ENCODE measurements around the gene PDE4B. TPM values are rescaled to one million over a fixed set of nuclear protein-coding genes. Genes with fewer than 3 reads are reported as not detected.

PDE4B gene
- total and polyA plus RNA-seq, 3 experiments from 2014 or later: 29.7 to 34.5 (median 31.4) TPM

DNA sequence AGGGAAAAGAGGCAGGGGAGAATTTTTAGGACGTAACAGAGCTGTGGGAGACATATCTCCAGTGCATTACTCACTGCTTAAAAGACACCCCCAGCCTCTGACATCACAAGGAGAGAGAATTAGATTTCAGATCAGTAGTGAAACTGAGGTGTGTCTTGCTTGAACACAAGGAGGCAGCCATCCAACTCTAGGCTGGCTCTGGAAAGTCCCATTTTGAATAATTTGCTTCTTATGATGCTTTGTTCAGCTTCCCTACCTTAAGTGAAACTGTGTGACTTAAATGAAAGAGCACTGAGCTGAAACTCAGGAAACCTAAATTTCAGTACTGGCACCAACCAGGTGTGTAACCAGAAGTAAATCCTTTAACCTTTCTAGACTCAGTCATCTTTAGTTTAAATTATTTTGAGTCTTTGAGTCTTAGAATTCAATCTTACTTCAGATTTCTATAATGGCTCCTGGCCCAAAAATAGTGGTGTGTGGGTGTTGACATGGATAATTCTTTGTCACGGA is 489.7 kb downstream of the PDE4B start:
- H3K4me3 Mint-ChIP-seq: peak overlapping the region in 3 of 7 donors; percentile 2 to 18 (median 6)
- ChIA-PET POLR2A (interaction anchor here (0.7 to 1.5 kb wide), 2 partner anchors 18 to 31 kb away, joined by 3 to 4 read pairs; no protein-coding TSS in a partner anchor), CTCF (interaction anchor here (0.5 to 3.7 kb wide), 14 partner anchors 10 to 1458 kb away, joined by 3 to 33 read pairs (median 3); no protein-coding TSS in a partner anchor)
- H3K36me3 Mint-ChIP-seq: no peaks in the 10 kb centered on the region
- H3K36me3 ChIP-seq (ENCODE audit: insufficient read depth, low read length): no peaks in the 10 kb centered on the region
- H3K27ac Mint-ChIP-seq: peak overlapping the region; percentile 50 to 90 (median 86)
- no peaks in the 10 kb centered on the region for H3K9me3 ChIP-seq (ENCODE audit: low read length)
- H3K4me1 Mint-ChIP-seq: peaks cover 70 to 95% (median 94%) of the 10 kb centered on the region in 3 donors
- no peak overlapping the region for H3K4me3 ChIP-seq (ENCODE audit: low read length)
- H3K27me3 Mint-ChIP-seq: no peaks in the 10 kb centered on the region
- H3K27ac ChIP-seq (ENCODE audit: low read depth, low read length): no peak overlapping the region
- H3K27me3 ChIP-seq (ENCODE audit: insufficient read depth, low read length, poor library complexity, severe bottlenecking): no peaks in the 10 kb centered on the region
- peaks cover 72% of the 10 kb centered on the region for H3K4me1 ChIP-seq (ENCODE audit: insufficient read depth, low read length)
- no peaks in the 10 kb centered on the region for H3K9me3 Mint-ChIP-seq
- DNase-seq: peak; percentile 12 to 76 (median 57)

DNA sequence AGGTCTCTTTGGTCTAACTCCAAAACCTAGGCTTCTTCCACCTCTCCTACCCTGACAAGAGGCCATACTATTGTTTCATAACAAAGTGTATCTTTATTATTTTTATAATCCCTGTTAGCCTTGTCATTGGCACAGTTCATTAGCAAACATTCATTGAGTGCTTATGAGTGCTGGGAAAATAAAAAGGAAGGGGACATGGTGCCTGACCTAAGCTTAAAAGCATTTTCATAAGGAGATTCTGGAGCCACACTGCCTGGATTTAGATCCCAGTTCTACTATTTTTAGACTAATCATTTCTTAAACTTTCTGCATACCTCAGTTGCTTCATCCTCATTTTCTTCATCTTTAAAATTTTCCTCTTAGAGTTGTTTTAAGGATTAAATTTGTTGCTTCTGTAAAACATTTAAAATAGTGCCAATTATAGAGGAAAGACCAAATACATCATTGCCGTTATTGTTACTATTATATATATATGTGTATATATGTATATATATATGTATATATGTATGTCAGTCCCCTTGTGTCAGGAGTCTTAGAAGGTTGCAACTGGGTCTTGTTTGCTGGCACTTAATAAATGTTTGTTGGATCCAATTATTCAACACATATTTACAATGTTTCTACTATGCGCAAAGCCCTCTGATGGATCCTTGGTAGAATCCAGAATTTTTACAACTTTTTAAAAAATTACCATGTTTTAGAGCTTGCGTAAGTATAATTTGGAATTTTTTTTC is 490.4 kb downstream of the PDE4B start:
- CTCF ChIA-PET: interaction anchor here (1.0 to 3.7 kb wide), 9 partner anchors 11 to 163 kb away, joined by 3 to 33 read pairs (median 3); no protein-coding TSS in a partner anchor

DNA sequence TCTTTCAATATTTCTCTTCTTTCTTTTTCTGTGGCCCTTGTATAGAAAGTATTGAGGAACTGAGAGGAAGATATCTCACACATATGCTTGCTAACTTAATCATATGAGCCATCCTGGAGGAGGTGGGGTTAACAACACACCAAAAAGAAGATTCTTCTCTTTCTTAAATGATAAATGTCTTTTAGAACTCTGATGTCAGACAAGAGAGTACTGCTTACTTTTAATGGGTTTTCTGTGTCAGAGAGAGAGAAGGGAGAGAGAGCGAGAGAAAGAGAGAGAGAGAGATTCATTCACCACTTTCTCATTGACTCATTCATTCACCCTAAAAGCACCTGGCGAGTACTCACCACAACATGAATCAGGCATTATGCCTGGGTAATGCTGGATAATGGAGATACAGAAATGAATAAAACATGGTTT is 490.9 kb downstream of the PDE4B start:
- peaks cover 62 to 91% (median 90%) of the 10 kb centered on the region in 3 donors for H3K4me1 Mint-ChIP-seq
- CTCF ChIA-PET: interaction anchor here (3.7 kb wide), 1 partner anchor 162 kb away, joined by 33 read pairs; no protein-coding TSS in a partner anchor
- H3K36me3 ChIP-seq (ENCODE audit: insufficient read depth, low read length): no peaks in the 10 kb centered on the region
- H3K27me3 Mint-ChIP-seq: no peaks in the 10 kb centered on the region
- no peaks in the 10 kb centered on the region for H3K9me3 Mint-ChIP-seq
- peak overlapping the region in 1 of 7 donors; percentile 5 for H3K4me3 Mint-ChIP-seq
- no peaks in the 10 kb centered on the region for H3K9me3 ChIP-seq (ENCODE audit: low read length)
- POLR2A ChIA-PET: no interaction called here
- DNase-seq: no peak
- no peak overlapping the region for H3K27ac ChIP-seq (ENCODE audit: low read depth, low read length)
- no peak overlapping the region for H3K4me3 ChIP-seq (ENCODE audit: low read length)
- H3K4me1 ChIP-seq (ENCODE audit: insufficient read depth, low read length): peaks cover 61% of the 10 kb centered on the region
- H3K36me3 Mint-ChIP-seq: peaks cover 0 to 3% (median 1%) of the 10 kb centered on the region in 3 donors
- peak overlapping the region; percentile 24 to 82 (median 50) for H3K27ac Mint-ChIP-seq
- H3K27me3 ChIP-seq (ENCODE audit: insufficient read depth, low read length, poor library complexity, severe bottlenecking): no peaks in the 10 kb centered on the region

More for the DNA sequence above, 490.4 kb downstream of the PDE4B start:
- no peak for DNase-seq
- Histone ChIP-seq H3K27me3 (ENCODE audit: insufficient read depth, low read length, poor library complexity, severe bottlenecking) (no peaks in the 10 kb centered on the region), H3K9me3 (ENCODE audit: low read length) (no peaks in the 10 kb centered on the region), H3K4me3 (ENCODE audit: low read length) (no peak overlapping the region), H3K36me3 (ENCODE audit: insufficient read depth, low read length) (no peaks in the 10 kb centered on the region), H3K27ac (ENCODE audit: low read depth, low read length) (no peak overlapping the region), H3K4me1 (ENCODE audit: insufficient read depth, low read length) (peaks cover 67% of the 10 kb centered on the region)
- Mint-ChIP-seq H3K9me3 (no peaks in the 10 kb centered on the region), H3K36me3 (peaks cover 0 to 3% (median 1%) of the 10 kb centered on the region in 3 donors), H3K4me1 (peaks cover 66 to 91% (median 91%) of the 10 kb centered on the region in 3 donors), H3K27me3 (no peaks in the 10 kb centered on the region), H3K27ac (peak overlapping the region; percentile 24 to 90 (median 82)), H3K4me3 (no peak overlapping the region)
- POLR2A ChIA-PET: interaction anchor here (1.5 kb wide), 1 partner anchor 18 kb away, joined by 4 read pairs; no protein-coding TSS in a partner anchor

DNA sequence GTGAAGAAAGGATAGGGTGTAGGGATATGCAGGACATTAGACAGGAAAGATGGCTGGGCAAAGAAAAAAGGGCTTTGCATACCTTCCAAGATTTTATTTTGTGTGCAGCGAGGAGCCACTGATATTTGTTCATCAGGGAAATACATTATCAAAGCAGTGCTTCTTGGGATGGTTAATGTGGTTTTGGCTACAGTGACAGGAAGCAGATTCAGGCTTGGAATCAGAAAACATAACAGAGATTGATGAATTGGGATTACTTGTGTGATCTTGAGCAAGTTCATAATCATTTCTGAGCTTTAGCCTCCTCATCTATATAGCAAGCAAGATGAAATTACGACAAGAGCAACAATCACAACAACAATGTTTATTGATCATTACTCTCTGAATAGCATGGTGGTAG is 492.1 kb downstream of the PDE4B start:
- Histone ChIP-seq H3K4me3 (ENCODE audit: low read length) (no peak overlapping the region), H3K27ac (ENCODE audit: low read depth, low read length) (no peak overlapping the region), H3K36me3 (ENCODE audit: insufficient read depth, low read length) (no peaks in the 10 kb centered on the region), H3K4me1 (ENCODE audit: insufficient read depth, low read length) (peaks cover 50% of the 10 kb centered on the region), H3K27me3 (ENCODE audit: insufficient read depth, low read length, poor library complexity, severe bottlenecking) (no peaks in the 10 kb centered on the region), H3K9me3 (ENCODE audit: low read length) (no peaks in the 10 kb centered on the region)
- Mint-ChIP-seq H3K9me3 (no peaks in the 10 kb centered on the region), H3K27me3 (no peaks in the 10 kb centered on the region), H3K36me3 (peaks cover 0 to 3% (median 1%) of the 10 kb centered on the region in 3 donors), H3K27ac (peak overlapping the region in 3 of 8 donors; percentile 14 to 62 (median 37)), H3K4me3 (peak overlapping the region in 1 of 7 donors; percentile 30), H3K4me1 (peaks cover 53 to 88% (median 81%) of the 10 kb centered on the region in 3 donors)
- POLR2A ChIA-PET: no interaction called here
- no peak for DNase-seq
- CTCF ChIA-PET: interaction anchor here (1.4 to 3.7 kb wide), 2 partner anchors 48 to 161 kb away, joined by 3 to 33 read pairs; no protein-coding TSS in a partner anchor

DNA sequence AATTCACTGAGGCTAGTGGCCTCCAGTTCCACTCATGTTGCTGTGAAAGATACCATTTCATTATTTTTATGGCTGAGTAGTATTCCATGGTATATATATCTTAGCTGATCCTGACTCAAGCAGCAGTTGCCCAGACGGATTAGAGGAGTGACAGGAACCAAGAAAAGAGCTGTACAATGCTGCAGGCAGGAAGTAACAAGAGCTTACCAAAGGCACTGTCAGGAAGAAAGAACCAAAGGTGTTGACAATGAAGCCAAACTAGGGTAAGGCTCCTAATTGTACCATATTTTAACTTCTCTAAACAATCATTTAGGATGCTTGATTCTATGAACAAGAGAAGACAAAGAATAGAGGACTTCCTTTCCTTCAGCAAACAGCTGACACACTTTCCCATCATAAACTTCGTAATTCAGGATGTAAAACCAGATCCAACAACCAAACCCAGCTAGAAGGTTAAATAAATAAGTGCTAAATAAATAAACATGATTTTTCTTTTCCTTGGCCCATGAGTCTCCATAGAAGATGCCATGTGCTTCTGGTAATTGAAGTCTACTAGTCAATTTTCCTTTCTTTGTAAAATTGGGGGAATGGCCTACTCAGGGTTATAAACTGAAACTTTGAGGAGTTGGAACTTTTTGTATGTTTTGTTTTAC is 493.0 kb downstream of the PDE4B start:
- H3K4me3 ChIP-seq (ENCODE audit: low read length): no peak overlapping the region
- peak overlapping the region; percentile 5 to 82 (median 41) for H3K27ac Mint-ChIP-seq
- ChIA-PET CTCF (interaction anchor here (1.4 kb wide), 1 partner anchor 159 kb away, joined by 3 read pairs; no protein-coding TSS in a partner anchor), POLR2A (interaction anchor here (0.7 to 0.8 kb wide), 2 partner anchors 10 to 11 kb away, joined by 3 read pairs; no protein-coding TSS in a partner anchor)
- peaks cover 50 to 88% (median 77%) of the 10 kb centered on the region in 3 donors for H3K4me1 Mint-ChIP-seq
- H3K9me3 ChIP-seq (ENCODE audit: low read length): no peaks in the 10 kb centered on the region
- H3K36me3 Mint-ChIP-seq: peaks cover 0 to 3% (median 1%) of the 10 kb centered on the region in 3 donors
- no peak overlapping the region for H3K27ac ChIP-seq (ENCODE audit: low read depth, low read length)
- no peaks in the 10 kb centered on the region for H3K36me3 ChIP-seq (ENCODE audit: insufficient read depth, low read length)
- H3K9me3 Mint-ChIP-seq: no peaks in the 10 kb centered on the region
- peak overlapping the region in 6 of 7 donors; percentile 4 to 71 (median 13) for H3K4me3 Mint-ChIP-seq
- no peaks in the 10 kb centered on the region for H3K27me3 ChIP-seq (ENCODE audit: insufficient read depth, low read length, poor library complexity, severe bottlenecking)
- no peak for DNase-seq
- peaks cover 49% of the 10 kb centered on the region for H3K4me1 ChIP-seq (ENCODE audit: insufficient read depth, low read length)
- no peaks in the 10 kb centered on the region for H3K27me3 Mint-ChIP-seq

DNA sequence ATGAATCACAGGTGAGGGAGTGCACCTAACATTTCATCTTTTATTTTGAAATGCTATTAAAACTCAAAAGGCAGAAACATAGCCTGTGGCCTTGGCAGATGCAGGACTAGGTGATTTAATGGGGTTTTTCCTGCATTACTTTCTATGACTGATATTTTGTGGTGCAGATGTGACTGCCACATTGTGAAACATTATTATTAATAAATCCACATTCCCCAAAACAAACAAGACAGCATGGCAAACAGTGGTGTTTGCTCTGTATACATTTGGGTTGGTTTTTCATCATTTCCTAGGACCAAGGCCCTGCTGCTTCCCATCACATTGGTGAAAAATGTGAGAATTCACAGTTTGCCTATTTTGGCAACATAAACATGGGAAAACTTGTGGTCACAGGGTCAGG is 493.6 kb downstream of the PDE4B start:
- no peaks in the 10 kb centered on the region for H3K27me3 ChIP-seq (ENCODE audit: insufficient read depth, low read length, poor library complexity, severe bottlenecking)
- no peak overlapping the region for H3K27ac ChIP-seq (ENCODE audit: low read depth, low read length)
- no peaks in the 10 kb centered on the region for H3K9me3 ChIP-seq (ENCODE audit: low read length)
- H3K4me1 Mint-ChIP-seq: peaks cover 54 to 88% (median 77%) of the 10 kb centered on the region in 3 donors
- H3K9me3 Mint-ChIP-seq: no peaks in the 10 kb centered on the region
- H3K4me3 Mint-ChIP-seq: peak overlapping the region in 1 of 7 donors; percentile 71
- no peak overlapping the region for H3K4me3 ChIP-seq (ENCODE audit: low read length)
- H3K4me1 ChIP-seq (ENCODE audit: insufficient read depth, low read length): peaks cover 49% of the 10 kb centered on the region
- CTCF ChIA-PET: interaction anchor here (1.4 to 1.6 kb wide), 2 partner anchors 159 to 160 kb away, joined by 3 read pairs; no protein-coding TSS in a partner anchor
- peak overlapping the region in 5 of 8 donors; percentile 15 to 82 (median 48) for H3K27ac Mint-ChIP-seq
- DNase-seq: no peak
- POLR2A ChIA-PET: interaction anchor here (0.7 to 0.8 kb wide), 2 partner anchors 10 to 12 kb away, joined by 3 read pairs; no protein-coding TSS in a partner anchor
- no peaks in the 10 kb centered on the region for H3K27me3 Mint-ChIP-seq
- H3K36me3 ChIP-seq (ENCODE audit: insufficient read depth, low read length): no peaks in the 10 kb centered on the region
- peaks cover 0 to 3% (median 1%) of the 10 kb centered on the region in 3 donors for H3K36me3 Mint-ChIP-seq

DNA sequence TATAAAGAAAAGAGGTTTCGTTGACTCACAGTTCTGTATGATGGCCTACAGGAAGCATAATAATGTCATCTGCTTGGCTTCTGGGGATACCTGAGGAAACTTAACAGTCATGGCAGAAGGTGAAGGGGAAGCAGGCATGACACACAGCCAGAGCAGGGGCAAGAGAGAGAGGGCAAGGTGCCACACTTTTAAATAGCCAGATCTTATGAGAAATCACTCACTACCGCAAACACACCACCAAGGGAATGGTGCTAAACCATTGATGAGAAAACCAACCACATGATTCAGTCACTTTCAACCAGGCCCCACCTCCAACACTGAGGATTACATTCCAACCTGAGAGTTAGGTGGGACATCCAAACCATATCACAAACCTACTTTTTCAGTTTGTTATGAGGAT is 495.4 kb downstream of the PDE4B start:
- no peaks in the 10 kb centered on the region for H3K27me3 Mint-ChIP-seq
- POLR2A ChIA-PET: interaction anchor here (0.6 kb wide), 1 partner anchor 868 kb away, joined by 3 read pairs; no protein-coding TSS in a partner anchor
- Histone ChIP-seq H3K36me3 (ENCODE audit: insufficient read depth, low read length) (no peaks in the 10 kb centered on the region), H3K27ac (ENCODE audit: low read depth, low read length) (no peak overlapping the region), H3K4me1 (ENCODE audit: insufficient read depth, low read length) (peaks cover 34% of the 10 kb centered on the region), H3K9me3 (ENCODE audit: low read length) (no peaks in the 10 kb centered on the region), H3K27me3 (ENCODE audit: insufficient read depth, low read length, poor library complexity, severe bottlenecking) (no peaks in the 10 kb centered on the region), H3K4me3 (ENCODE audit: low read length) (no peak overlapping the region)
- no peaks in the 10 kb centered on the region for H3K9me3 Mint-ChIP-seq
- CTCF ChIA-PET: interaction anchor here (1.6 kb wide), 1 partner anchor 158 kb away, joined by 3 read pairs; no protein-coding TSS in a partner anchor
- peak overlapping the region in 2 of 7 donors; percentile 15 to 61 for H3K4me3 Mint-ChIP-seq
- no peak for DNase-seq
- H3K4me1 Mint-ChIP-seq: peaks cover 46 to 75% (median 65%) of the 10 kb centered on the region in 3 donors
- peak overlapping the region in 2 of 8 donors; percentile 46 to 55 for H3K27ac Mint-ChIP-seq
- H3K36me3 Mint-ChIP-seq: peaks cover 0 to 3% (median 1%) of the 10 kb centered on the region in 3 donors

All from CD8-positive, alpha-beta memory T cell (primary cell).